Stimulated activated memory B cell treated with anti-CD40 and anti-IgM and Interleukin-4, amounts not matched to agents 10 μg/mL and 1 μg/mL and 100 μg/mL, for 72 hours (primary cell): Measurements from ENCODE around the gene SLC44A1.

Source experiments
- ATAC-seq: fragments of 150-1000 bp; cut with Tn5 transposase; 2 replicates; pipeline ENCODE4 v1.10.0; 2021
- H3K27ac Mint-ChIP-seq: one replicate; pipeline ENCODE4 v1.8.0; 2022; ENCODE audit warnings: mild to moderate bottlenecking, mixed read lengths
- H3K27me3 Mint-ChIP-seq: one replicate; pipeline ENCODE4 v1.8.0; 2022; ENCODE audit warnings: mixed read lengths
- H3K36me3 Mint-ChIP-seq: one replicate; pipeline ENCODE4 v1.8.0; 2022; ENCODE audit warnings: mixed read lengths
- H3K4me1 Mint-ChIP-seq: one replicate; pipeline ENCODE4 v1.8.0; 2022; ENCODE audit warnings: mixed read lengths
- H3K4me3 Mint-ChIP-seq: one replicate; pipeline ENCODE4 v1.8.0; 2022; ENCODE audit warnings: mild to moderate bottlenecking, moderate library complexity, mixed read lengths
- H3K9me3 Mint-ChIP-seq: one replicate; pipeline ENCODE4 v1.8.0; 2022; ENCODE audit warnings: mixed read lengths

The SLC44A1 gene

GRCh38 chr9:105473221-105473620 lies 228.8 kb downstream of the SLC44A1 start:
- no peak overlapping the region for H3K27ac Mint-ChIP-seq
- H3K4me1 Mint-ChIP-seq: peaks cover 6% of the 10 kb centered on the region
- H3K4me3 Mint-ChIP-seq: no peak overlapping the region
- no peaks in the 10 kb centered on the region for H3K9me3 Mint-ChIP-seq
- no peaks in the 10 kb centered on the region for H3K27me3 Mint-ChIP-seq
- H3K36me3 Mint-ChIP-seq: peaks cover 28% of the 10 kb centered on the region
- no peak for ATAC-seq

- Mint-ChIP-seq H3K27me3 (no peaks in the 10 kb centered on the region), H3K9me3 (no peaks in the 10 kb centered on the region), H3K36me3 (peaks cover 9% of the 10 kb centered on the region), H3K4me1 (peaks cover 6% of the 10 kb centered on the region), H3K4me3 (no peak overlapping the region), H3K27ac (no peak overlapping the region)
- ATAC-seq: no peak
These were observed 230.9 kb downstream of the SLC44A1 start for GRCh38 chr9:105475302-105475701.

- no peaks in the 10 kb centered on the region for H3K36me3 Mint-ChIP-seq
- no peaks in the 10 kb centered on the region for H3K27me3 Mint-ChIP-seq
- H3K27ac Mint-ChIP-seq: no peak overlapping the region
- no peak for ATAC-seq
- H3K4me3 Mint-ChIP-seq: no peak overlapping the region
- H3K9me3 Mint-ChIP-seq: no peaks in the 10 kb centered on the region
- peaks cover 12% of the 10 kb centered on the region for H3K4me1 Mint-ChIP-seq
These were observed 235.4 kb downstream of the SLC44A1 start for GRCh38 chr9:105479846-105480245.

GRCh38 chr9:105483618-105484017 lies 239.2 kb downstream of the SLC44A1 start:
- no peaks in the 10 kb centered on the region for H3K27me3 Mint-ChIP-seq
- peaks cover 6% of the 10 kb centered on the region for H3K4me1 Mint-ChIP-seq
- peaks cover 13% of the 10 kb centered on the region for H3K36me3 Mint-ChIP-seq
- ATAC-seq: no peak
- H3K9me3 Mint-ChIP-seq: no peaks in the 10 kb centered on the region
- no peak overlapping the region for H3K4me3 Mint-ChIP-seq
- no peak overlapping the region for H3K27ac Mint-ChIP-seq

- H3K36me3 Mint-ChIP-seq: peaks cover 13% of the 10 kb centered on the region
- no peaks in the 10 kb centered on the region for H3K9me3 Mint-ChIP-seq
- no peak for ATAC-seq
- H3K4me3 Mint-ChIP-seq: no peak overlapping the region
- no peaks in the 10 kb centered on the region for H3K27me3 Mint-ChIP-seq
- no peak overlapping the region for H3K27ac Mint-ChIP-seq
- H3K4me1 Mint-ChIP-seq: peaks cover 6% of the 10 kb centered on the region
These were observed 239.8 kb downstream of the SLC44A1 start for GRCh38 chr9:105484226-105484625.

GRCh38 chr9:105485131-105485530 lies 240.7 kb downstream of the SLC44A1 start:
- H3K4me3 Mint-ChIP-seq: no peak overlapping the region
- H3K36me3 Mint-ChIP-seq: peaks cover 13% of the 10 kb centered on the region
- H3K4me1 Mint-ChIP-seq: peaks cover 6% of the 10 kb centered on the region
- H3K9me3 Mint-ChIP-seq: no peaks in the 10 kb centered on the region
- H3K27me3 Mint-ChIP-seq: no peaks in the 10 kb centered on the region
- no peak for ATAC-seq
- H3K27ac Mint-ChIP-seq: no peak overlapping the region
